GM19455 (cell line): ENCODE measurements around the gene STH.
"Not testable (repeated sequence)": the region's sequence is repeated elsewhere in the genome, so short reads cannot be mapped to it uniquely, and the experiment has no call there.

ENCODE experiments used
- ATAC-seq: cut with Tn5 transposase; IDR thresholded peaks from one replicate; pipeline ENCODE4 v1.9.1; 2021; ENCODE audit not compliant: unreplicated experiment

STH gene

GRCh38 chr17:46002311-46002972 is 3.4 kb downstream of the STH start:
- ATAC-seq: no peak

DNA sequence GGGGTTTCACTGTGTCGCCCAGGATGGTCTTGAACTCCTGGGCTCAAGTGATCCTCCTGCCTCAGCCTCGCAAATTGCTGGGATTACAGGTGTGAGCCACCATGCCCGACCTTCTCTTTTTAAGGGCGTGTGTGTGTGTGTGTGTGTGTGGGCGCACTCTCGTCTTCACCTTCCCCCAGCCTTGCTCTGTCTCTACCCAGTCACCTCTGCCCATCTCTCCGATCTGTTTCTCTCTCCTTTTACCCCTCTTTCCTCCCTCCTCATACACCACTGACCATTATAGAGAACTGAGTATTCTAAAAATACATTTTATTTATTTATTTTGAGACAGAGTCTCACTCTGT is 3.9 kb downstream of the STH start:
- ATAC-seq: no peak

- no peak for ATAC-seq
Measured at GRCh38 chr17:46003907-46004748, 5.1 kb downstream of the STH start.

- ATAC-seq: not testable (repeated sequence)
Measured at GRCh38 chr17:46006082-46006481, 7.0 kb downstream of the STH start.

DNA sequence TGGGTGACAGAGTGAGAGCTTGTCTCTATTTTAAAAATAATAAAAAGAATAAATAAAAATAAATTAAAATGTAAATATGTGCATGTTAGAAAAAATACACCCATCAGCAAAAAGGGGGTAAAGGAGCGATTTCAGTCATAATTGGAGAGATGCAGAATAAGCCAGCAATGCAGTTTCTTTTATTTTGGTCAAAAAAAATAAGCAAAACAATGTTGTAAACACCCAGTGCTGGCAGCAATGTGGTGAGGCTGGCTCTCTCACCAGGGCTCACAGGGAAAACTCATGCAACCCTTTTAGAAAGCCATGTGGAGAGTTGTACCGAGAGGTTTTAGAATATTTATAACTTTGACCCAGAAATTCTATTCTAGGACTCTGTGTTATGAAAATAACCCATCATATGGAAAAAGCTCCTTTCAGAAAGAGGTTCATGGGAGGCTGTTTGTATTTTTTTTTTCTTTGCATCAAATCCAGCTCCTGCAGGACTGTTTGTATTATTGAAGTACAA is 8.5 kb downstream of the STH start:
- ATAC-seq: no peak

DNA sequence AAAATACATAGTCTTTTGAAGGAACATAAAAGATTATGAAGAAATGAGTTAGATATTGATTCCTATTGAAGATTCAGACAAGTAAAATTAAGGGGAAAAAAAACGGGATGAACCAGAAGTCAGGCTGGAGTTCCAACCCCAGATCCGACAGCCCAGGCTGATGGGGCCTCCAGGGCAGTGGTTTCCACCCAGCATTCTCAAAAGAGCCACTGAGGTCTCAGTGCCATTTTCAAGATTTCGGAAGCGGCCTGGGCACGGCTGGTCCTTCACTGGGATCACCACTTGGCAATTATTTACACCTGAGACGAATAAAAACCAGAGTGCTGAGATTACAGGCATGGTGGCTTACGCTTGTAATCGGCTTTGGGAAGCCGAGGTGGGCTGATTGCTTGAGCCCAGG is 9.5 kb downstream of the STH start:
- no peak for ATAC-seq

- ATAC-seq: no peak
Measured at GRCh38 chr17:46009681-46010596, 10.9 kb downstream of the STH start.

GRCh38 chr17:46010597-46011186 is 11.6 kb downstream of the STH start:
- ATAC-seq: no peak

GRCh38 chr17:46011711-46012505 is 12.9 kb downstream of the STH start:
- ATAC-seq: no peak

DNA sequence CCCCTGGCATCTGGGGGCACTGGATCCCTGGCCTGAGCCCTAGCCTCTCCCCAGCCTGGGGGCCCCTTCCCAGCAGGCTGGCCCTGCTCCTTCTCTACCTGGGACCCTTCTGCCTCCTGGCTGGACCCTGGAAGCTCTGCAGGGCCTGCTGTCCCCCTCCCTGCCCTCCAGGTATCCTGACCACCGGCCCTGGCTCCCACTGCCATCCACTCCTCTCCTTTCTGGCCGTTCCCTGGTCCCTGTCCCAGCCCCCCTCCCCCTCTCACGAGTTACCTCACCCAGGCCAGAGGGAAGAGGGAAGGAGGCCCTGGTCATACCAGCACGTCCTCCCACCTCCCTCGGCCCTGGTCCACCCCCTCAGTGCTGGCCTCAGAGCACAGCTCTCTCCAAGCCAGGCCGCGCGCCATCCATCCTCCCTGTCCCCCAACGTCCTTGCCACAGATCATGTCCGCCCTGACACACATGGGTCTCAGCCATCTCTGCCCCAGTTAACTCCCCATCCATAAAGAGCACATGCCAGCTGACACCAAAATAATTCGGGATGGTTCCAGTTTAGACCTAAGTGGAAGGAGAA is 13.5 kb downstream of the STH start:
- no peak for ATAC-seq

DNA sequence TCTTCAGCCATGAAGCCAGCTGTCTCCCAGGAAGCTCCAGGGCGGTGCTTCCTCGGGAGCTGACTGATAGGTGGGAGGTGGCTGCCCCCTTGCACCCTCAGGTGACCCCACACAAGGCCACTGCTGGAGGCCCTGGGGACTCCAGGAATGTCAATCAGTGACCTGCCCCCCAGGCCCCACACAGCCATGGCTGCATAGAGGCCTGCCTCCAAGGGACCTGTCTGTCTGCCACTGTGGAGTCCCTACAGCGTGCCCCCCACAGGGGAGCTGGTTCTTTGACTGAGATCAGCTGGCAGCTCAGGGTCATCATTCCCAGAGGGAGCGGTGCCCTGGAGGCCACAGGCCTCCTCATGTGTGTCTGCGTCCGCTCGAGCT is 14.1 kb downstream of the STH start:
- ATAC-seq: no peak

- ATAC-seq: no peak
Measured at GRCh38 chr17:46013502-46014165, 14.6 kb downstream of the STH start.

DNA sequence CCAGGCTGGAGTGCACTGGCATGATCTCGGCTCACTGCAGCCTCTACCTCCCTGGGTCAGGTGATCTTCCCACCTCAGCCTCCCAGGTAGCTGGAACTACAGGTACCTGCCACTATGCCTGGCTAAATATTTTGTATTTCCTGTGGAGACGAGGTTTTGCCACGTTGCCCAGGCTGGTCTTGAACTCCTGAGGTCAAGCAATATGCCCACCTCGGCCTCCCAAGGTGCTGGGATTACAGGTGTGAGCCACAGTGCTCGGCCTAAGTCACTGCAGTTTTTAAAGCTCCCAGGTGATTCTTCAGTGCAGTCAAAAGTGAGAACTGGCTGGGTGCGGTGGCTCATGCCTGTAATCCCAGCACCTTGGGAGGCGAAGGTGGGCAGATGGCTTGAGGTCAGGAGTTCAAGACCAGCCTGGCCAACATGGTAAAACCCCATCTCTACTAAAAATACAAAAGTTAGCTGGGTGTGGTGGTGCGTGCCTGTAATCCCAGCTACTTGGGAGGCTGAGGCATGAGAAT is 20.4 kb downstream of the STH start:
- not testable (repeated sequence) for ATAC-seq

GRCh38 chr17:46020023-46020761 is 21.1 kb downstream of the STH start:
- ATAC-seq: no peak

GRCh38 chr17:46020998-46021397 is 21.9 kb downstream of the STH start:
- no peak for ATAC-seq

DNA sequence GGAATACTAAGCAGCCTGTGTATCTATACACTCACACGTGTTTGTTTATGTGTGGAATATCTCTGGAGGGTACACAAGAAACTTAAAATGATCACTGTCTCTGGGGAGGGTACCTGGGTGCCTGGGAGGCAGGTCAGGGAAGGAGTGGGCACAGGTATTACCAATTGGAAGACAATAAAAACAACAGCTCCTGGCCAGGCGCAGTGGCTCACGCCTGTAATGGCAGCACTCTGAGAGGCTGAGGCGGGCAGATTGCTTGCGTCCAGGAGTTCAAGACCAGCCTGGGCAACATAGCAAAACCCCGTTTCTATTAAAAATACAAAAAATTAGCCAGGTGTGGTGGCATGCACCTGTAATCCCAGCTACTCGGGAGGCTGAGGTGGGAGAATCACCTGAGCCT is 24.3 kb downstream of the STH start:
- ATAC-seq: not testable (repeated sequence)

GRCh38 chr17:46023783-46024388 is 24.8 kb downstream of the STH start:
- ATAC-seq: no peak

DNA sequence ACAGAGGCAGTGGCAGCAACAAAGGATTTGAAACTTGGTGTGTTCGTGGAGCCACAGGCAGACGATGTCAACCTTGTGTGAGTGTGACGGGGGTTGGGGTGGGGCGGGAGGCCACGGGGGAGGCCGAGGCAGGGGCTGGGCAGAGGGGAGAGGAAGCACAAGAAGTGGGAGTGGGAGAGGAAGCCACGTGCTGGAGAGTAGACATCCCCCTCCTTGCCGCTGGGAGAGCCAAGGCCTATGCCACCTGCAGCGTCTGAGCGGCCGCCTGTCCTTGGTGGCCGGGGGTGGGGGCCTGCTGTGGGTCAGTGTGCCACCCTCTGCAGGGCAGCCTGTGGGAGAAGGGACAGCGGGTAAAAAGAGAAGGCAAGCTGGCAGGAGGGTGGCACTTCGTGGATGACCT is 25.5 kb downstream of the STH start:
- no peak for ATAC-seq
